ENCODE data around the gene GNB5.

Gene GNB5

GRCh38 chr15:52193791-52194190 is 2.6 kb upstream of the GNB5 start:
- no peak overlapping the region for H3K4me3 ChIP-seq (ENCODE audit: low read depth in 1 of 2, low read length in 1 of 2)
- H3K4me1 ChIP-seq (ENCODE audit: control insufficient read depth in 1 of 2, insufficient read depth in 1 of 2, low read depth in 1 of 2, low read length in 1 of 2) = no peaks in the 10 kb centered on the region
- H3K36me3 ChIP-seq = no peaks in the 10 kb centered on the region
- TF ChIP-seq, protein P1, sequence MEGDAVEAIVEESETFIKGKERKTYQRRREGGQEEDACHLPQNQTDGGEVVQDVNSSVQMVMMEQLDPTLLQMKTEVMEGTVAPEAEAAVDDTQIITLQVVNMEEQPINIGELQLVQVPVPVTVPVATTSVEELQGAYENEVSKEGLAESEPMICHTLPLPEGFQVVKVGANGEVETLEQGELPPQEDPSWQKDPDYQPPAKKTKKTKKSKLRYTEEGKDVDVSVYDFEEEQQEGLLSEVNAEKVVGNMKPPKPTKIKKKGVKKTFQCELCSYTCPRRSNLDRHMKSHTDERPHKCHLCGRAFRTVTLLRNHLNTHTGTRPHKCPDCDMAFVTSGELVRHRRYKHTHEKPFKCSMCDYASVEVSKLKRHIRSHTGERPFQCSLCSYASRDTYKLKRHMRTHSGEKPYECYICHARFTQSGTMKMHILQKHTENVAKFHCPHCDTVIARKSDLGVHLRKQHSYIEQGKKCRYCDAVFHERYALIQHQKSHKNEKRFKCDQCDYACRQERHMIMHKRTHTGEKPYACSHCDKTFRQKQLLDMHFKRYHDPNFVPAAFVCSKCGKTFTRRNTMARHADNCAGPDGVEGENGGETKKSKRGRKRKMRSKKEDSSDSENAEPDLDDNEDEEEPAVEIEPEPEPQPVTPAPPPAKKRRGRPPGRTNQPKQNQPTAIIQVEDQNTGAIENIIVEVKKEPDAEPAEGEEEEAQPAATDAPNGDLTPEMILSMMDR (IDR thresholded peaks at IDR 0.05) = no peak
- no peaks in the 10 kb centered on the region for H3K27me3 ChIP-seq
- H3K9me3 ChIP-seq = no peaks in the 10 kb centered on the region
- no peak overlapping the region for H3K27ac ChIP-seq

- Histone ChIP-seq H3K9me3 (no peaks in the 10 kb centered on the region), H3K36me3 (no peaks in the 10 kb centered on the region), H3K27me3 (no peaks in the 10 kb centered on the region), H3K27ac (no peak overlapping the region), H3K4me3 (ENCODE audit: low read depth in 1 of 2, low read length in 1 of 2) (no peak overlapping the region), H3K4me1 (ENCODE audit: control insufficient read depth in 1 of 2, insufficient read depth in 1 of 2, low read depth in 1 of 2, low read length in 1 of 2) (no peaks in the 10 kb centered on the region)
- TF ChIP-seq, protein P1 (IDR thresholded peaks at IDR 0.05) = no peak
Observed at GRCh38 chr15:52193321-52193720, 2.1 kb upstream of the GNB5 start.

DNA sequence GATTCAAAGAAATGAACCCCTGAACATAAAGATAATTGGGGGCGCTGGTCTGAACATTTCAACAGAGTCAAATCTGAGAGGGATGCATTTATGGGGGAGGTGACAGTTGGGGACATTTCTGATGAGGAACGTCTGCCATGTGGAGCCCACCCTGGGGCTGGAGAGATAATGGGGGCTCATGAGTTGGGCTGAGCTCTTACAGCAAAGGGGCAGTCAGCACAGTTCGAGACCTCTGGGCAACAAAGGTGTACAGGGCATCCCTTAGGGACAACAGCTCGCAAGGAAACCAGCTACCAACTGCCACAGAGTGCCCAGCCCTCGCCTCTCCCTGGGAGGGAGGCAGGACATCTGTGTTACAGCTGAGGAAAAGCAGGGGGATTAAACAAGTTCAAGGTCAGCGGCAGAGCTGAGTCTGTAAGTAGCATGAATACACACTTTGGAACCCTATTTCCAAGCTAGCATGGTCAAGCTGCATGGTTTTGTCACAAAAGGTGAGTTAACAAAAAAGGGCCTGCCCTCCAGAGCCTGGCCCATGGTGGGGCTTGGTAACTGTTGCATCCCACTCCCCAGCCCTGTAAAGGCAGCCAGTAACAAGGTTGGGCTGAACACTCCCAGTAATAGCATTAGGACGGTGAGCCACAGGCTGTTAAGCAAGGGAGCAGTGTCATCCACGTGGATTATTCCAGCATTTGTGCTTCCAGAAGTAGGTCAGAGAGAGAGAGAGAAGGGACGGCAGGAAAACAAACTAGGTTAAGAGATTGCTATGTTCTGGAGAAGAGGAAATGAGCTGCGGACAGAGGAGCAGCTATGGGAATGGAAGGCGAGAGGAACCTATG is 4.3 kb downstream of the GNB5 start:
- no peaks in the 10 kb centered on the region for H3K9me3 ChIP-seq
- no peak overlapping the region for H3K4me3 ChIP-seq (ENCODE audit: low read depth in 1 of 2, low read length in 1 of 2)
- TF ChIP-seq, protein P1 (IDR thresholded peaks at IDR 0.05) = no peak
- no peaks in the 10 kb centered on the region for H3K4me1 ChIP-seq (ENCODE audit: control insufficient read depth in 1 of 2, insufficient read depth in 1 of 2, low read depth in 1 of 2, low read length in 1 of 2)
- H3K36me3 ChIP-seq = no peaks in the 10 kb centered on the region
- H3K27me3 ChIP-seq = peaks cover 12% of the 10 kb centered on the region
- H3K27ac ChIP-seq = no peak overlapping the region

- Histone ChIP-seq H3K4me1 (ENCODE audit: control insufficient read depth in 1 of 2, insufficient read depth in 1 of 2, low read depth in 1 of 2, low read length in 1 of 2) (peaks cover 6 to 7% of the 10 kb centered on the region in 2 experiments), H3K27me3 (peaks cover 30% of the 10 kb centered on the region), H3K4me3 (ENCODE audit: low read depth in 1 of 2, low read length in 1 of 2) (no peak overlapping the region), H3K36me3 (no peaks in the 10 kb centered on the region), H3K27ac (no peak overlapping the region), H3K9me3 (no peaks in the 10 kb centered on the region)
- TF ChIP-seq, protein P1 (IDR thresholded peaks at IDR 0.05) = no peak
Observed at GRCh38 chr15:52185151-52185561, 6.0 kb downstream of the GNB5 start.

GRCh38 chr15:52184721-52185120 is 6.5 kb downstream of the GNB5 start:
- no peak overlapping the region for H3K27ac ChIP-seq

More at GRCh38 chr15:52184721-52185120, 6.5 kb downstream of the GNB5 start:
- peaks cover 34% of the 10 kb centered on the region for H3K27me3 ChIP-seq
- no peaks in the 10 kb centered on the region for H3K9me3 ChIP-seq
- no peak overlapping the region for H3K4me3 ChIP-seq (ENCODE audit: low read depth in 1 of 2, low read length in 1 of 2)
- TF ChIP-seq, protein P1 (IDR thresholded peaks at IDR 0.05) = no peak
- peaks cover 9 to 10% of the 10 kb centered on the region in 2 experiments for H3K4me1 ChIP-seq (ENCODE audit: control insufficient read depth in 1 of 2, insufficient read depth in 1 of 2, low read depth in 1 of 2, low read length in 1 of 2)
- H3K36me3 ChIP-seq = no peaks in the 10 kb centered on the region
